Dedifferentiated amniotic fluid mesenchymal stem cell (primary cell): ENCODE results near the gene SPATA20.

Experiments
- DNase-seq: peaks from one replicate; pipeline ENCODE4 v3.0.0-alpha.2; 2016; ENCODE audit errors: extremely low spot score

The SPATA20 gene

GRCh38 chr17:50578173-50578572 lies 31.2 kb downstream of the SPATA20 start:
- DNase-seq: no peak

GRCh38 chr17:50579399-50579798 lies 32.4 kb downstream of the SPATA20 start:
- no peak for DNase-seq

- DNase-seq: no peak
Measured at GRCh38 chr17:50580646-50581045, 33.7 kb downstream of the SPATA20 start.

- DNase-seq: no peak
Measured at GRCh38 chr17:50581316-50581715, 34.3 kb downstream of the SPATA20 start.

GRCh38 chr17:50582741-50583140 lies 35.8 kb downstream of the SPATA20 start:
- no peak for DNase-seq

- no peak for DNase-seq
Measured at GRCh38 chr17:50583641-50584040, 36.7 kb downstream of the SPATA20 start.

GRCh38 chr17:50584116-50584515 lies 37.1 kb downstream of the SPATA20 start:
- no peak for DNase-seq

- DNase-seq: no peak
Measured at GRCh38 chr17:50584749-50585148, 37.8 kb downstream of the SPATA20 start.

GRCh38 chr17:50585346-50585745 lies 38.4 kb downstream of the SPATA20 start:
- DNase-seq: no peak

GRCh38 chr17:50585891-50586290 lies 38.9 kb downstream of the SPATA20 start:
- DNase-seq: no peak

GRCh38 chr17:50586421-50587247 lies 39.7 kb downstream of the SPATA20 start:
- DNase-seq: no peak

- DNase-seq: no peak
Measured at GRCh38 chr17:50587571-50587970, 40.6 kb downstream of the SPATA20 start.

GRCh38 chr17:50588391-50589049 lies 41.5 kb downstream of the SPATA20 start:
- DNase-seq: no peak

- no peak for DNase-seq
Measured at GRCh38 chr17:50589095-50589705, 42.2 kb downstream of the SPATA20 start.

GRCh38 chr17:50590946-50591737 lies 44.2 kb downstream of the SPATA20 start:
- no peak for DNase-seq

GRCh38 chr17:50593321-50593720 lies 46.3 kb downstream of the SPATA20 start:
- no peak for DNase-seq

- DNase-seq: no peak
Measured at GRCh38 chr17:50594128-50594823, 47.3 kb downstream of the SPATA20 start.

GRCh38 chr17:50594892-50595291 lies 47.9 kb downstream of the SPATA20 start:
- DNase-seq: no peak

GRCh38 chr17:50596191-50597037 lies 49.4 kb downstream of the SPATA20 start:
- no peak for DNase-seq

- no peak for DNase-seq
Measured at GRCh38 chr17:50598487-50598886, 51.5 kb downstream of the SPATA20 start.
